ENCODE results near the gene PRR5L. TPM values are rescaled to one million over a fixed set of nuclear protein-coding genes. Genes with fewer than 3 reads are reported as not detected.
A peak's percentile ranks its signal among the peaks of the same experiment; 100 is the strongest.

The PRR5L gene
- total RNA-seq, 2 experiments from 2014 or later = 7.0 to 8.1 TPM

DNA sequence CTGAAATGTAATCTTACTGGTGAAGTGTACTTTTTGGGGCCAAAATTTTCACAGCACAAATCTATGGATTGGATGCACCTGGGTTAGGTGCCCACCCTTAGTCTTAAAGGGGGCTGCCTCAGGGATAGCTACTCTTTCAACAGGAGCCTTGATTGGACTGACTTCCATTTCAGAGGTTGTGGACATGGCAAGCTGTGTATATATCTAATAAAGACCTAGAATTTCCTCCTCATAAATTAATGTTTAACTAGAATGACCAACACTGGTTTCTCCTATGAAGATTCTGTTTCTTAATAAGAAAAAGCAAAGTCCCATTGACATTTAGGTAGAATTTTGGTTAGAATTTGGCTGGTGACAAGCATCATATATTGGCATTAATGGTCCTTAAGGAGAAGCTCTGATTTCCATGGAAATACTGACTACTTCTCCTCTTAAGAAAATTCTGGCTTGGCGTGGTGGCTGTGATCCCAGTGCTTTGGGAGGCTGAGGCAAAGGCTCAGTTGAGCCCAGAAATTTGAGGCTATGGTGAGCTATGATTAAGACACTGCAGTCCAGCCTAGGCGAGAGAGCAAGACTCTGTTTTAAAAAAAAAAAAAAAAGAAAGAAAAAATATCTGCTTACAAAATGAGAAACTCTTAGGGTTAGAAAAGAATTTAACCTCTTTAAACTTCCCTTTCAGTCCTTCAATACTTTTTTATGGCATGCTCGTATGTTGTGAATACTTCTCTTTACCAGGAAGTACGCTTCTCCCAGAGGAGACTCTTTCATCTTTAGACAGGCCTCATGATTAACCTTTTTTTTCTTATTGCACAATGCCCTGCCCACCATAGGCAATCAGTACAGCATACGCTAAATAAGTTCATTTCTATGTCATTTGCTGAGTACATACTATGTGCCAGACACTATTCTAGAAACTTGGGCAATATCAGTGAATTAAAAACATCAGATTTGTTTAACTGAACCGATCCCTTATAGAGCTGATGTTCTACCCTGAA, 77.2 kb downstream of the PRR5L start:
- ChIA-PET CTCF (interaction anchor here (0.6 to 1.4 kb wide), 4 partner anchors 13 to 120 kb away, joined by 3 to 6 read pairs (median 3); no protein-coding TSS in a partner anchor), POLR2A (no interaction called here)
- no peak overlapping the region for H3K27ac Mint-ChIP-seq
- H3K27me3 Mint-ChIP-seq = peaks cover 47% of the 10 kb centered on the region
- TF ChIP-seq, protein P1, sequence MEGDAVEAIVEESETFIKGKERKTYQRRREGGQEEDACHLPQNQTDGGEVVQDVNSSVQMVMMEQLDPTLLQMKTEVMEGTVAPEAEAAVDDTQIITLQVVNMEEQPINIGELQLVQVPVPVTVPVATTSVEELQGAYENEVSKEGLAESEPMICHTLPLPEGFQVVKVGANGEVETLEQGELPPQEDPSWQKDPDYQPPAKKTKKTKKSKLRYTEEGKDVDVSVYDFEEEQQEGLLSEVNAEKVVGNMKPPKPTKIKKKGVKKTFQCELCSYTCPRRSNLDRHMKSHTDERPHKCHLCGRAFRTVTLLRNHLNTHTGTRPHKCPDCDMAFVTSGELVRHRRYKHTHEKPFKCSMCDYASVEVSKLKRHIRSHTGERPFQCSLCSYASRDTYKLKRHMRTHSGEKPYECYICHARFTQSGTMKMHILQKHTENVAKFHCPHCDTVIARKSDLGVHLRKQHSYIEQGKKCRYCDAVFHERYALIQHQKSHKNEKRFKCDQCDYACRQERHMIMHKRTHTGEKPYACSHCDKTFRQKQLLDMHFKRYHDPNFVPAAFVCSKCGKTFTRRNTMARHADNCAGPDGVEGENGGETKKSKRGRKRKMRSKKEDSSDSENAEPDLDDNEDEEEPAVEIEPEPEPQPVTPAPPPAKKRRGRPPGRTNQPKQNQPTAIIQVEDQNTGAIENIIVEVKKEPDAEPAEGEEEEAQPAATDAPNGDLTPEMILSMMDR (IDR thresholded peaks at IDR 0.05) = no peak
- no peak for ATAC-seq
- no peaks in the 10 kb centered on the region for H3K36me3 Mint-ChIP-seq (ENCODE audit: low read depth)
- no peak for DNase-seq
- intact Hi-C loops (cut with micrococcal nuclease) = no loop called here
- H3K4me1 Mint-ChIP-seq (ENCODE audit: low read depth) = peaks cover 19% of the 10 kb centered on the region
- no peak overlapping the region for H3K4me3 Mint-ChIP-seq
- H3K9me3 Mint-ChIP-seq = no peaks in the 10 kb centered on the region

DNA sequence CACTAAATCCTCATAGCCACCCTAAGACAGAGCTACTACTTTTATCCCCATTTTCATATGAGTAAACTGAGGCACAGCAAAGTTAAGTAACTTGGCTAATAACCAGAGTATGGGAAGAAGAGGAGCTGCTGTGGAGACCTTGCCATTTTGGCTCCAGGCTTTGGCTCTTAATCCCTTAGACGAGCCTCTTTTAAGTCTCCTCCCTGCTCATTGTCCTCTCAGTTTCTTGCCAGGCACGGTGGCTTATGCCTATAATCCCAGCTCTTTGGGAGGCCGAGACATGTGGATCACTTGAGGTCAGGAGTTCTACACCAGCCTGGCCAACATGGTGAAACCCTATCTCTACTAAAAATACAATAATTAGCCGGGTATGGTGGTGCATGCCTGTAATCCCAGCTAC, 78.6 kb downstream of the PRR5L start:
- TF ChIP-seq, protein P1 (IDR thresholded peaks at IDR 0.05) = no peak
- POLR2A ChIA-PET = no interaction called here
- no peak overlapping the region for H3K4me3 Mint-ChIP-seq
- ATAC-seq (no peak), DNase-seq (no peak)
- H3K27ac Mint-ChIP-seq = no peak overlapping the region
- H3K4me1 Mint-ChIP-seq (ENCODE audit: low read depth) = peaks cover 19% of the 10 kb centered on the region
- peaks cover 2% of the 10 kb centered on the region for H3K36me3 Mint-ChIP-seq (ENCODE audit: low read depth)
- no peaks in the 10 kb centered on the region for H3K9me3 Mint-ChIP-seq
- intact Hi-C loops (cut with micrococcal nuclease) = no loop called here
- H3K27me3 Mint-ChIP-seq = peaks cover 60% of the 10 kb centered on the region
- CTCF ChIA-PET = interaction anchor here (1.2 to 7.3 kb wide), 7 partner anchors 9 to 118 kb away, joined by 3 to 46 read pairs (median 4); partner anchors contain the start of gene COMMD9

DNA sequence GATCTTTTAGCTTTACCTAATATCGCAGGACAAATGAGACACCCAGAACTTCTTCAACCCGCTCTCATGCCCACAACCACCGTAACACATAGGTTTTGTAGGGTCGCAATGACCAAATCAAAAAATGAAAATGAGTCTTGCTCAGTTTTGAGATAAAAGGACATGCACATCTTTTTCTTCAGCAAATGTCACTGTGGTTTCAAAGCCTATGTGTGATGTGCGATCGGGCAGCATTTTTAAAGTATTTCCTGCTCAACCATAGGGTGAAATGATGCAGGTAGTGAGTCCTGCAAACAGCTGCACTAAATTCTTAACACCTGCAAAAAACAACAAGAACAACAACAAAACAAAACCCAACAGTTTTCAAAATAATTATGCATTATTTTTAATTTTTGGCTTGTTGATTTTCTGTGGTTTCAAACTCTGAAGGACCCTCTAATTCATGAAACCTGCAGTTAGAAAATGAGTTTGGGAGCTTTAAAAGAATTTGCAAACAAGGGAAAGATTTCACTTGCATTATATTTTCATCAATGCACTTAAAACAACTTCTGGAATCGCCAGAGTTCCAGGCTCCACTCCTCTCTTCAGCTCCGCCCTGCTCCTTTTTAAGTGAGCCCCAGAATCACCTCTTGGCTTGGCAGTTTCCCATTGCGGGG, 79.4 kb downstream of the PRR5L start:
- peaks cover 62% of the 10 kb centered on the region for H3K27me3 Mint-ChIP-seq
- H3K36me3 Mint-ChIP-seq (ENCODE audit: low read depth) = peaks cover 2% of the 10 kb centered on the region
- peak overlapping the region; percentile 88 for H3K4me3 Mint-ChIP-seq
- DNase-seq (no peak), ATAC-seq (peak; percentile 36)
- TF ChIP-seq, protein P1 (IDR thresholded peaks at IDR 0.05) = no peak
- intact Hi-C loops (cut with micrococcal nuclease) = no loop called here
- H3K9me3 Mint-ChIP-seq = no peaks in the 10 kb centered on the region
- POLR2A ChIA-PET = interaction anchor here (0.9 kb wide), 1 partner anchor 45 kb away, joined by 3 read pairs; no protein-coding TSS in a partner anchor
- H3K4me1 Mint-ChIP-seq (ENCODE audit: low read depth) = peaks cover 19% of the 10 kb centered on the region
- peak overlapping the region; percentile 28 for H3K27ac Mint-ChIP-seq
- CTCF ChIA-PET = interaction anchor here (0.6 to 7.3 kb wide), 13 partner anchors 8 to 117 kb away, joined by 3 to 46 read pairs (median 4); partner anchors contain the start of gene COMMD9

DNA sequence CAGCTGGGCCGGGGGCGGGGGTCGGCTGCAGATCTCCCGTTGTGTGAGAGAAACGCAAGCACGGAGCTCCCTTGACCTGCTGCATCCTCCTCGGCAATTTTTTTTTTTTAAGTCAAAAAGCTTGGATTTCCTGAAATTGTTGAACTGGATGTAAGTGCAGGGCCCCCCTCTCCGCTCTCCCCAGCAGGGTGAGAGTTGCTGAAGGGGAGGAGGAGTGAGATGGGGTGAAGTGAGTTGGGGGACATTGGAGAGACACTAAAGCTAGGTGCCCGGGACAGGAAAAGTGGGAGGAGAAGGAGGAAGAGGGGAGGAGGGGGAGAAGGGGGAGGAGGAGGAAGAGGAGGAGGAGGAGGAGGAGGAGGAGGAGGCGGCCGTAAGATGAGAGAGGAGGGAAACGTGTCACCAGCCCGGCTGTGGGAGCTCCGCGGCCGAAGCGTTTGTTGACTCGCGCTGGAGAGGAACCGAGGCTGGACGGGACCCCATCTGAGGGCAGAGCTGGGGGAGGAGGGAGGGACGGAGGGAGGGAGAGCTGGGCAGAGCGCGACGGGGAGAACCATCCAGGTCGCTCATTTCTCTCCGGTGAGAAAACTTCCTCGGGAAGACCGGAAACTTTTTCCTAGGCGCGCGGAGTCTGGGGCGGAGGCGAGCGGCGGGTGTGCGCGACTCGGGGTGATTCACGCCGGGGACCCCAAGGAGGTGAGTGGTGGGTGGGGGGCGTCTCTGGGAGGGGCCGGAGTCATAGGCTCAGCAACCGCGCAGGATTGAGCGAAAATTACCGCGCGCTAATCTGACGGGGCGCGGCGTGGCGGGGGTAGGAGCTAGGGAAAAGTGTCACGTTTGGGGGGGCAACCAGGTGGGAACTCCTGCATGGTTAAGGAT, 80.2 kb downstream of the PRR5L start:
- H3K36me3 Mint-ChIP-seq (ENCODE audit: low read depth) = peaks cover 6% of the 10 kb centered on the region
- POLR2A ChIA-PET = interaction anchor here (0.9 to 1.1 kb wide), 2 partner anchors 32 to 44 kb away, joined by 3 read pairs; no protein-coding TSS in a partner anchor
- H3K4me1 Mint-ChIP-seq (ENCODE audit: low read depth) = peaks cover 23% of the 10 kb centered on the region
- ATAC-seq (no peak), DNase-seq (peak; percentile 37)
- TF ChIP-seq, protein P1 (IDR thresholded peaks at IDR 0.05) = no peak
- CTCF ChIA-PET = interaction anchor here (0.6 to 7.3 kb wide), 18 partner anchors 9 to 126 kb away, joined by 3 to 46 read pairs (median 3); partner anchors contain the start of gene COMMD9
- H3K4me3 Mint-ChIP-seq = peak overlapping the region; percentile 88
- H3K27me3 Mint-ChIP-seq = peaks cover 61% of the 10 kb centered on the region
- intact Hi-C loops (cut with micrococcal nuclease) = no loop called here
- no peaks in the 10 kb centered on the region for H3K9me3 Mint-ChIP-seq
- peak overlapping the region; percentile 79 for H3K27ac Mint-ChIP-seq

All from activated CD8-positive, alpha-beta T cell treated with anti-CD3 and anti-CD28 coated beads for 36 hours (primary cell).